ENCODE results near the gene KCNA5. TPM values are rescaled to one million over a fixed set of nuclear protein-coding genes. Genes with fewer than 3 reads are reported as not detected.
A peak's percentile ranks its signal among the peaks of the same experiment; 100 is the strongest.

Gene KCNA5
- total and polyA plus RNA-seq, 4 donors = 2.9 to 9.2 (median 5.3) TPM

- no peak for DNase-seq (ENCODE audit: low read depth in 4 of 6, low spot score in 6 of 6)
- H3K4me3 ChIP-seq (ENCODE audit: low read depth, low read length) = no peak overlapping the region
- 67% methylated on average over 2 of the region's 3 CpGs for WGBS (ENCODE audit: insufficient coverage)
Observed at GRCh38 chr12:5070090-5070489, 26.4 kb downstream of the KCNA5 start.

GRCh38 chr12:5071496-5071895 is 27.8 kb downstream of the KCNA5 start:
- H3K36me3 ChIP-seq (ENCODE audit: control insufficient read depth, insufficient read depth, low read length) = no peaks in the 10 kb centered on the region
- no peak overlapping the region for H3K4me3 ChIP-seq (ENCODE audit: low read depth, low read length)
- no peaks in the 10 kb centered on the region for H3K27me3 ChIP-seq (ENCODE audit: control insufficient read depth, insufficient read depth, low read length)
- H3K27ac ChIP-seq (ENCODE audit: low read depth, low read length) = no peak overlapping the region
- no peaks in the 10 kb centered on the region for H3K4me1 ChIP-seq (ENCODE audit: control insufficient read depth, insufficient read depth, low read length)
- peak in 1 of 6 donors; percentile 28 for DNase-seq (ENCODE audit: low read depth in 4 of 6, low spot score in 6 of 6)
- 44% methylated on average over 3 of the region's 4 CpGs for WGBS (ENCODE audit: insufficient coverage)
- H3K9me3 ChIP-seq (ENCODE audit: control insufficient read depth, insufficient read depth, low read length) = no peaks in the 10 kb centered on the region

More at GRCh38 chr12:5070090-5070489, 26.4 kb downstream of the KCNA5 start:
- Histone ChIP-seq H3K27me3 (ENCODE audit: control insufficient read depth, insufficient read depth, low read length) (no peaks in the 10 kb centered on the region), H3K36me3 (ENCODE audit: control insufficient read depth, insufficient read depth, low read length) (no peaks in the 10 kb centered on the region), H3K9me3 (ENCODE audit: control insufficient read depth, insufficient read depth, low read length) (no peaks in the 10 kb centered on the region), H3K4me1 (ENCODE audit: control insufficient read depth, insufficient read depth, low read length) (no peaks in the 10 kb centered on the region), H3K27ac (ENCODE audit: low read depth, low read length) (no peak overlapping the region)

- WGBS (ENCODE audit: insufficient coverage) = 89% methylated on average over 5 of the region's 5 CpGs
Observed at GRCh38 chr12:5072311-5072710, 28.6 kb downstream of the KCNA5 start.

GRCh38 chr12:5073054-5073453 is 29.4 kb downstream of the KCNA5 start:
- H3K27ac ChIP-seq (ENCODE audit: low read depth, low read length) = no peak overlapping the region
- H3K9me3 ChIP-seq (ENCODE audit: control insufficient read depth, insufficient read depth, low read length) = no peaks in the 10 kb centered on the region
- H3K4me3 ChIP-seq (ENCODE audit: low read depth, low read length) = no peak overlapping the region
- DNase-seq (ENCODE audit: low read depth in 4 of 6, low spot score in 6 of 6) = no peak
- H3K27me3 ChIP-seq (ENCODE audit: control insufficient read depth, insufficient read depth, low read length) = no peaks in the 10 kb centered on the region
- WGBS (ENCODE audit: insufficient coverage) = 93% methylated on average over 3 of the region's 5 CpGs
- H3K4me1 ChIP-seq (ENCODE audit: control insufficient read depth, insufficient read depth, low read length) = peaks cover 2% of the 10 kb centered on the region
- H3K36me3 ChIP-seq (ENCODE audit: control insufficient read depth, insufficient read depth, low read length) = no peaks in the 10 kb centered on the region

More at GRCh38 chr12:5072311-5072710, 28.6 kb downstream of the KCNA5 start:
- H3K4me3 ChIP-seq (ENCODE audit: low read depth, low read length) = no peak overlapping the region
- no peaks in the 10 kb centered on the region for H3K27me3 ChIP-seq (ENCODE audit: control insufficient read depth, insufficient read depth, low read length)
- no peaks in the 10 kb centered on the region for H3K9me3 ChIP-seq (ENCODE audit: control insufficient read depth, insufficient read depth, low read length)
- DNase-seq (ENCODE audit: low read depth in 4 of 6, low spot score in 6 of 6) = no peak
- no peaks in the 10 kb centered on the region for H3K4me1 ChIP-seq (ENCODE audit: control insufficient read depth, insufficient read depth, low read length)
- no peak overlapping the region for H3K27ac ChIP-seq (ENCODE audit: low read depth, low read length)
- no peaks in the 10 kb centered on the region for H3K36me3 ChIP-seq (ENCODE audit: control insufficient read depth, insufficient read depth, low read length)

- Histone ChIP-seq H3K4me1 (ENCODE audit: control insufficient read depth, insufficient read depth, low read length) (peaks cover 10% of the 10 kb centered on the region), H3K27ac (ENCODE audit: low read depth, low read length) (no peak overlapping the region), H3K36me3 (ENCODE audit: control insufficient read depth, insufficient read depth, low read length) (no peaks in the 10 kb centered on the region), H3K4me3 (ENCODE audit: low read depth, low read length) (no peak overlapping the region), H3K27me3 (ENCODE audit: control insufficient read depth, insufficient read depth, low read length) (no peaks in the 10 kb centered on the region), H3K9me3 (ENCODE audit: control insufficient read depth, insufficient read depth, low read length) (no peaks in the 10 kb centered on the region)
- DNase-seq (ENCODE audit: low read depth in 4 of 6, low spot score in 6 of 6) = no peak
- WGBS (ENCODE audit: insufficient coverage) = 80% methylated on average over 1 of the region's 1 CpG
Observed at GRCh38 chr12:5073853-5074252, 30.2 kb downstream of the KCNA5 start.

- 91% methylated on average over 4 of the region's 4 CpGs for WGBS (ENCODE audit: insufficient coverage)
- Histone ChIP-seq H3K9me3 (ENCODE audit: control insufficient read depth, insufficient read depth, low read length) (no peaks in the 10 kb centered on the region), H3K36me3 (ENCODE audit: control insufficient read depth, insufficient read depth, low read length) (no peaks in the 10 kb centered on the region), H3K4me1 (ENCODE audit: control insufficient read depth, insufficient read depth, low read length) (peaks cover 10% of the 10 kb centered on the region), H3K4me3 (ENCODE audit: low read depth, low read length) (no peak overlapping the region), H3K27ac (ENCODE audit: low read depth, low read length) (no peak overlapping the region), H3K27me3 (ENCODE audit: control insufficient read depth, insufficient read depth, low read length) (no peaks in the 10 kb centered on the region)
- DNase-seq (ENCODE audit: low read depth in 4 of 6, low spot score in 6 of 6) = no peak
Observed at GRCh38 chr12:5076761-5077160, 33.1 kb downstream of the KCNA5 start.

GRCh38 chr12:5078423-5078822 is 34.7 kb downstream of the KCNA5 start:
- Histone ChIP-seq H3K27ac (ENCODE audit: low read depth, low read length) (no peak overlapping the region), H3K4me3 (ENCODE audit: low read depth, low read length) (no peak overlapping the region)
- WGBS (ENCODE audit: insufficient coverage) = 35% methylated on average over 2 of the region's 4 CpGs

GRCh38 chr12:5081016-5081415 is 37.3 kb downstream of the KCNA5 start:
- H3K4me1 ChIP-seq (ENCODE audit: control insufficient read depth, insufficient read depth, low read length) = peaks cover 10% of the 10 kb centered on the region
- DNase-seq (ENCODE audit: low read depth in 4 of 6, low spot score in 6 of 6) = no peak
- H3K27me3 ChIP-seq (ENCODE audit: control insufficient read depth, insufficient read depth, low read length) = no peaks in the 10 kb centered on the region
- no peak overlapping the region for H3K4me3 ChIP-seq (ENCODE audit: low read depth, low read length)
- no peaks in the 10 kb centered on the region for H3K9me3 ChIP-seq (ENCODE audit: control insufficient read depth, insufficient read depth, low read length)
- no peaks in the 10 kb centered on the region for H3K36me3 ChIP-seq (ENCODE audit: control insufficient read depth, insufficient read depth, low read length)
- no peak overlapping the region for H3K27ac ChIP-seq (ENCODE audit: low read depth, low read length)
- 74% methylated on average over 5 of the region's 12 CpGs for whole genome bisulfite sequencing (ENCODE audit: insufficient coverage)

More at GRCh38 chr12:5078423-5078822, 34.7 kb downstream of the KCNA5 start:
- H3K36me3 ChIP-seq (ENCODE audit: control insufficient read depth, insufficient read depth, low read length) = no peaks in the 10 kb centered on the region
- peak in 2 of 6 donors; percentile 24 to 68 for DNase-seq (ENCODE audit: low read depth in 4 of 6, low spot score in 6 of 6)
- peaks cover 10% of the 10 kb centered on the region for H3K4me1 ChIP-seq (ENCODE audit: control insufficient read depth, insufficient read depth, low read length)
- H3K9me3 ChIP-seq (ENCODE audit: control insufficient read depth, insufficient read depth, low read length) = no peaks in the 10 kb centered on the region
- H3K27me3 ChIP-seq (ENCODE audit: control insufficient read depth, insufficient read depth, low read length) = no peaks in the 10 kb centered on the region

GRCh38 chr12:5083955-5084849 is 40.5 kb downstream of the KCNA5 start:
- no peak overlapping the region for H3K27ac ChIP-seq (ENCODE audit: low read depth, low read length)
- peaks cover 3% of the 10 kb centered on the region for H3K27me3 ChIP-seq (ENCODE audit: control insufficient read depth, insufficient read depth, low read length)
- DNase-seq (ENCODE audit: low read depth in 4 of 6, low spot score in 6 of 6) = peak; percentile 58 to 95 (median 74)
- no peaks in the 10 kb centered on the region for H3K9me3 ChIP-seq (ENCODE audit: control insufficient read depth, insufficient read depth, low read length)
- no peaks in the 10 kb centered on the region for H3K4me1 ChIP-seq (ENCODE audit: control insufficient read depth, insufficient read depth, low read length)
- no peak overlapping the region for H3K4me3 ChIP-seq (ENCODE audit: low read depth, low read length)
- H3K36me3 ChIP-seq (ENCODE audit: control insufficient read depth, insufficient read depth, low read length) = no peaks in the 10 kb centered on the region
- 65% methylated on average over 5 of the region's 11 CpGs for WGBS (ENCODE audit: insufficient coverage)

- no peaks in the 10 kb centered on the region for H3K36me3 ChIP-seq (ENCODE audit: control insufficient read depth, insufficient read depth, low read length)
- 56% methylated on average over 3 of the region's 3 CpGs for WGBS (ENCODE audit: insufficient coverage)
- no peaks in the 10 kb centered on the region for H3K4me1 ChIP-seq (ENCODE audit: control insufficient read depth, insufficient read depth, low read length)
- H3K27ac ChIP-seq (ENCODE audit: low read depth, low read length) = no peak overlapping the region
- H3K4me3 ChIP-seq (ENCODE audit: low read depth, low read length) = no peak overlapping the region
- DNase-seq (ENCODE audit: low read depth in 4 of 6, low spot score in 6 of 6) = no peak
- H3K9me3 ChIP-seq (ENCODE audit: control insufficient read depth, insufficient read depth, low read length) = no peaks in the 10 kb centered on the region
- peaks cover 3% of the 10 kb centered on the region for H3K27me3 ChIP-seq (ENCODE audit: control insufficient read depth, insufficient read depth, low read length)
Observed at GRCh38 chr12:5085896-5086295, 42.2 kb downstream of the KCNA5 start.

All from spinal cord (tissue), 10 donors.